GM12865 (cell line): ENCODE data around the gene EIPR1.

Experiments
- DNase-seq: peaks from one replicate; pipeline ENCODE4 v3.0.0; 2010; ENCODE audit warnings: low read depth
- H3K4me3 ChIP-seq: 2 replicates; pipeline ENCODE4 v1.5.1; 2011; ENCODE audit warnings: mild to moderate bottlenecking, low read depth, low read length, control low read depth
- CTCF ChIP-seq: IDR thresholded peaks from 2 replicates; pipeline ENCODE4 v1.5.1; 2011; ENCODE audit warnings: low read length, control low read depth, low read depth, inconsistent platforms; ENCODE audit not compliant: insufficient read depth; ENCODE audit errors: missing control alignments

The EIPR1 gene

DNA sequence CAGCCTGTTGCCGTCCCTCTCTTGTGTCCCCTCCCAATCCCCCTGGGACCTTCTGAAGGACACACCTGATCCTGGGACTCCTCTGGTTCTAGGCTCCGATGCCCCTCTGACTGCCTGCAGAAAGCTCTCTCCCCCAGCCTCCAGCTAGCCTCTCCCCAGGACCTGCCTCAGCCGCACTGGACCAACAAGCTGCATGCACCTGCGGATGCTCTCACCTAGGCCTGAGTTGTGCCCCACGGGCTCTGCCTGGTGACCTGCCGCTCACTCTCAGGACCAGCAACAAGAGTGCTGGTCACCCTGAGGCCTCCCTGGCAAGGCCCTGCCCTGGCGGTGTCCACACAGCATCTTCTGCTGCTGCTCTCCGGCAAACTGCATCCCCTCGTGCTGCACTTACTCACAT is 63.0 kb downstream of the EIPR1 start:
- DNase-seq = no peak
- no peak for TF ChIP-seq CTCF
- no peak overlapping the region for H3K4me3 ChIP-seq

GRCh38 chr2:3313781-3314375 is 63.7 kb downstream of the EIPR1 start:
- no peak for DNase-seq
- no peak for TF ChIP-seq CTCF
- no peak overlapping the region for H3K4me3 ChIP-seq

GRCh38 chr2:3312576-3313345 is 64.9 kb downstream of the EIPR1 start:
- no peak for TF ChIP-seq CTCF
- DNase-seq = no peak

GRCh38 chr2:3311601-3312000 is 66.0 kb downstream of the EIPR1 start:
- no peak for TF ChIP-seq CTCF
- no peak overlapping the region for H3K4me3 ChIP-seq
- DNase-seq = no peak

More at GRCh38 chr2:3312576-3313345, 64.9 kb downstream of the EIPR1 start:
- no peak overlapping the region for H3K4me3 ChIP-seq

- no peak for DNase-seq
- H3K4me3 ChIP-seq = no peak overlapping the region
- no peak for TF ChIP-seq CTCF
Observed at GRCh38 chr2:3309496-3310355, 67.9 kb downstream of the EIPR1 start.

DNA sequence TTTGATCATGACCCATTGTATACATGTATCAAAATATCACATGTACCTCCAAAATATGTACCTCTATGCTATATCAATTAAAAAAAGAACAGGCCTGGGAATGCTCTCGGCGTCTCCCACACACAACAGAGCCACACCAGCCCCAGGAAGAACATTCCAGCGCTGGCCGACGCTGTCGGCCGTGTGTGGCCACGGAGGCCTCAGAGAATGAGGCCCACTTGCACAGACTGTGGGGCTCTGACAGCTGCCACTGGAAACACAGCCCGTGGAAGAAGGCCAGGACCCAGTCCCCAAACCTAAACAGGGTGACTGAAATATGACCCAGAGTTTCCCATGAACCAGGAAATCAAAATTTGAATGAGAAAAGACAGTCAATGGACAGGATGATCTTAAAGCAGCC is 69.7 kb downstream of the EIPR1 start:
- no peak overlapping the region for H3K4me3 ChIP-seq
- no peak for DNase-seq

More for the DNA sequence above, 69.7 kb downstream of the EIPR1 start:
- TF ChIP-seq CTCF = no peak
